Endothelial cell of umbilical vein (primary cell): ENCODE measurements around the gene KRT222. TPM values are rescaled to one million over a fixed set of nuclear protein-coding genes. Genes with fewer than 3 reads are reported as not detected.

Experiments
- BruUV-seq: library from RNA; stranded (reverse); fragments of 400-500 nt; replicated peaks from 2 replicates; lab custom pipeline; 2021; lab: Mats Ljungman, UMichigan
- CTCF ChIA-PET: fragments of 300-600, 350-600 bp; sonication (Branson Sonifier 250); formaldehyde crosslinking; loops from one replicate; lab custom pipeline; 2021; ENCODE audit warnings: antibody characterized with exemption, inconsistent platforms; lab: Charles Lee
- POLR2A ChIA-PET: fragments of 300-600, 350-600 bp; sonication (Branson Sonifier 250); formaldehyde crosslinking; loops from one replicate; lab custom pipeline; 2021; ENCODE audit warnings: antibody characterized with exemption, inconsistent platforms; lab: Charles Lee
- DNase-seq: peaks from one replicate; pipeline ENCODE4 v3.0.0-alpha.2; 2011; ENCODE audit warnings: low read depth, low spot score
- FAIRE-seq: peaks from 2 replicates; lab custom pipeline; 2011; peaks lifted over from hg19 to GRCh38; lab: Jason Lieb, UNC
- H2AFZ ChIP-seq: 2 replicates; pipeline ENCODE4 v1.6.0; 2012; ENCODE audit warnings: low read depth, low read length, control low read depth, inconsistent platforms
- H3K27ac ChIP-seq: 2 replicates; pipeline ENCODE4 v1.5.1; 2011; ENCODE audit warnings: low read depth, mild to moderate bottlenecking, control low read depth, low read length, moderate library complexity; ENCODE audit not compliant: insufficient read depth
- H3K27me3 ChIP-seq, 2 experiments: 2 replicates each; pipeline versions ENCODE4 v1.6.0 to v1.6.1; 2011; ENCODE audit warnings: low read length in 2 of 2, mixed read lengths in 1 of 2; ENCODE audit not compliant: control insufficient read depth in 2 of 2, insufficient read depth in 2 of 2
- H3K36me3 ChIP-seq, 2 experiments: 2 replicates in 1 of 2; 3 replicates in 1 of 2; pipeline ENCODE4 v1.5.1; 2011; ENCODE audit warnings: low read length in 2 of 2, mild to moderate bottlenecking in 1 of 2, moderate library complexity in 1 of 2; ENCODE audit not compliant: control insufficient read depth in 2 of 2, insufficient read depth in 2 of 2; ENCODE audit errors: extremely low read depth in 1 of 2
- H3K4me1 ChIP-seq: 3 replicates; pipeline ENCODE4 v1.5.1; 2011; ENCODE audit warnings: mild to moderate bottlenecking, low read length; ENCODE audit not compliant: control insufficient read depth, insufficient read depth; ENCODE audit errors: extremely low read depth
- H3K4me2 ChIP-seq: 2 replicates; pipeline ENCODE4 v1.6.1; 2011; ENCODE audit warnings: low read length, control low read depth, mixed read lengths; ENCODE audit not compliant: insufficient read depth
- H3K4me3 ChIP-seq, 3 experiments: fragments of 200-600 bp in 1 of 3; sonication (generic), shearing (Covaris generic) in 1 of 3; replicated peaks in 1 of 3; 2 replicates each; pipeline ENCODE4 v1.5.1; 2011 to 2016; ENCODE audit warnings: control low read depth in 3 of 3, low read length in 3 of 3, mild to moderate bottlenecking in 2 of 3, inconsistent platforms in 1 of 3, low read depth in 1 of 3, moderate library complexity in 1 of 3; ENCODE audit not compliant: insufficient read depth in 1 of 3
- H3K79me2 ChIP-seq: 2 replicates; pipeline ENCODE4 v1.6.0; 2012; ENCODE audit warnings: low read length, inconsistent platforms; ENCODE audit not compliant: control insufficient read depth, insufficient read depth
- H3K9ac ChIP-seq: replicated peaks from 2 replicates; pipeline ENCODE3; 2011; ENCODE audit warnings: low read length, control low read depth; ENCODE audit not compliant: insufficient read depth; ENCODE audit errors: extremely low read depth
- H3K9me1 ChIP-seq: replicated peaks from 3 replicates; pipeline ENCODE4 v1.6.0; 2011; ENCODE audit warnings: mild to moderate bottlenecking, low read length; ENCODE audit not compliant: control insufficient read depth, insufficient read depth; ENCODE audit errors: extremely low read depth
- H3K9me3 ChIP-seq: replicated peaks from 2 replicates; pipeline ENCODE4 v1.5.1; 2012; ENCODE audit warnings: low read length, inconsistent platforms; ENCODE audit not compliant: control insufficient read depth, insufficient read depth
- H4K20me1 ChIP-seq: replicated peaks from 2 replicates; pipeline ENCODE3; 2011; ENCODE audit warnings: mild to moderate bottlenecking, low read length; ENCODE audit not compliant: control insufficient read depth, insufficient read depth; ENCODE audit errors: extremely low read depth
- CTCF ChIP-seq, 2 donors: IDR thresholded peaks; 1 replicate in 1 of 2; 2 replicates in 1 of 2; pipeline ENCODE4 v1.5.1; 2011; ENCODE audit warnings: low read length in 2 of 2, mild to moderate bottlenecking in 2 of 2, moderate library complexity in 2 of 2, control low read depth in 1 of 2, inconsistent platforms in 1 of 2, low read depth in 1 of 2; ENCODE audit not compliant: insufficient read depth in 1 of 2; ENCODE audit errors: extremely low read depth in 1 of 2
- EZH2 ChIP-seq: IDR thresholded peaks from 2 replicates; pipeline ENCODE4 v1.6.1; 2012; ENCODE audit warnings: borderline replicate concordance, low read depth, mild to moderate bottlenecking, moderate library complexity, low read length, inconsistent platforms; ENCODE audit not compliant: severe bottlenecking
- JUN ChIP-seq: IDR thresholded peaks from 2 replicates; pipeline ENCODE4 v1.6.1; 2011; ENCODE audit warnings: borderline replicate concordance, low read depth; ENCODE audit not compliant: insufficient read length, insufficient read depth
- MAX ChIP-seq: IDR thresholded peaks from 2 replicates; pipeline ENCODE4 v1.6.1; 2011; ENCODE audit not compliant: insufficient read depth, insufficient read length
- MYC ChIP-seq: IDR thresholded peaks from one replicate; pipeline ENCODE4 v1.6.1; 2011; ENCODE audit warnings: mild to moderate bottlenecking, low read depth, low read length
- POLR2AphosphoS5 ChIP-seq: IDR thresholded peaks from 2 replicates; pipeline ENCODE4 v1.6.1; 2012; ENCODE audit warnings: low read depth, mild to moderate bottlenecking, control low read depth, low read length, moderate library complexity; ENCODE audit not compliant: insufficient read depth
- dilution Hi-C: fragments of 300-500 bp; cut with MboI; formaldehyde crosslinking; loops from one replicate; pipeline ENCODE4 v1.15.0; 2019; ENCODE audit warnings: low sequenced_read_pairs; ENCODE audit not compliant: extremely low pct_ligation_motif_present
- intact Hi-C: fragments of 100-400 bp; cut with micrococcal nuclease; formaldehyde crosslinking; loops from one replicate; pipeline ENCODE4 v1.10.0; 2022
- polyA plus RNA-seq, 4 experiments: library from polyadenylated mRNA; depleted of rRNA in 3 of 4; stranded (reverse) in 3 of 4; unstranded in 1 of 4; fragments of >200 nt; gene quantifications; 2 replicates each; pipeline versions ENCODE4 v1.2.1 to v1.2.3, GENCODE V29; 2011 to 2012; ENCODE audit warnings: missing spikeins in 1 of 4
- total RNA-seq: library from RNA; stranded (reverse); gene quantifications from 2 replicates; pipeline ENCODE4 v1.2.3, GENCODE V29; 2021

KRT222 gene
- total and polyA plus RNA-seq, 2 donors (not counting 3 experiments of a cell fraction or from before 2014, with no cell fraction given) = not detected

GRCh38 chr17:40671282-40671681 is 6.3 kb upstream of the KRT222 start:
- intact Hi-C loops = no loop called here
- Histone ChIP-seq H3K27ac (no peak overlapping the region), H4K20me1 (no peaks in the 10 kb centered on the region), H3K9ac (no peak overlapping the region), H3K4me2 (no peak overlapping the region), H3K27me3 (peaks cover 13 to 20% of the 10 kb centered on the region in 2 experiments), H3K36me3 (no peaks in the 10 kb centered on the region), H3K4me1 (no peaks in the 10 kb centered on the region), H3K9me1 (no peaks in the 10 kb centered on the region), H2AFZ (no peak overlapping the region), H3K79me2 (no peaks in the 10 kb centered on the region), H3K9me3 (no peaks in the 10 kb centered on the region), H3K4me3 (no peak overlapping the region)
- DNase-seq = no peak
- no TSS peak for BruUV-seq
- POLR2A ChIA-PET = no interaction called here
- no peak for FAIRE-seq
- dilution Hi-C loops = no loop called here
- TF ChIP-seq EZH2 (no peak), CTCF (IDR thresholded peaks at IDR 0.05; ENCODE audit: extremely low read depth in 1 of 2, insufficient read depth in 1 of 2, low read depth in 1 of 2, low read length in 2 of 2) (no peak), MAX (no peak), POLR2AphosphoS5 (no peak), MYC (no peak), JUN (no peak)
- CTCF ChIA-PET = interaction anchor here (0.6 kb wide), 1 partner anchor 9 kb away, joined by 3 read pairs; no protein-coding TSS in a partner anchor
